ENCODE data around the gene EIF3K.
A peak's percentile ranks its signal among the peaks of the same experiment; 100 is the strongest.

Gene EIF3K

DNA sequence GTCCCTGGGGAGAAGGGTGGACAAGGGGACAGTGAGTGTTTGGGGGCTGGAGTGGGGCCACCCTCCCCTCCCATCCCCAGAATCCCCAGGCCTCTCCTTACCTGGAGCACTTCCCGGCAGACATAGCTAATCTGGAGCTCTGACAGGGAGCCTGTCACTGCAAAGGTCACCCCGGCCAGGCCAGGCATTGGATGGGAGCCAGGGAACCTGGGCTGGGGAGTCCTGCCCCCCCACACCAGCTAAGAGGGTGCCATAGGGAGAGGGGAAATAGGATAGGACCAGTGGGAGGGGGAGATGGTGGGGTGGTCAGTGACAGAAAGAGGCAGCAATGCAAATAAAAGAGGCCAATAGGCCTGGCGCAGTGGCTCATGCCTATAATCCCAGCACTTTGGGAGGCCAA, 4.7 kb upstream of the EIF3K start (continued):
- TF ChIP-seq ZNF121 (tag by site-specific recombination; IDR thresholded peaks at IDR 0.05) = no peak
- TF ChIP-seq, protein P1, sequence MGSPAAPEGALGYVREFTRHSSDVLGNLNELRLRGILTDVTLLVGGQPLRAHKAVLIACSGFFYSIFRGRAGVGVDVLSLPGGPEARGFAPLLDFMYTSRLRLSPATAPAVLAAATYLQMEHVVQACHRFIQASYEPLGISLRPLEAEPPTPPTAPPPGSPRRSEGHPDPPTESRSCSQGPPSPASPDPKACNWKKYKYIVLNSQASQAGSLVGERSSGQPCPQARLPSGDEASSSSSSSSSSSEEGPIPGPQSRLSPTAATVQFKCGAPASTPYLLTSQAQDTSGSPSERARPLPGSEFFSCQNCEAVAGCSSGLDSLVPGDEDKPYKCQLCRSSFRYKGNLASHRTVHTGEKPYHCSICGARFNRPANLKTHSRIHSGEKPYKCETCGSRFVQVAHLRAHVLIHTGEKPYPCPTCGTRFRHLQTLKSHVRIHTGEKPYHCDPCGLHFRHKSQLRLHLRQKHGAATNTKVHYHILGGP (tag by site-specific recombination; IDR thresholded peaks at IDR 0.05) = no peak
- TF ChIP-seq SP2 (tag by site-specific recombination; IDR thresholded peaks at IDR 0.05) = no peak
- TF ChIP-seq, protein P2, sequence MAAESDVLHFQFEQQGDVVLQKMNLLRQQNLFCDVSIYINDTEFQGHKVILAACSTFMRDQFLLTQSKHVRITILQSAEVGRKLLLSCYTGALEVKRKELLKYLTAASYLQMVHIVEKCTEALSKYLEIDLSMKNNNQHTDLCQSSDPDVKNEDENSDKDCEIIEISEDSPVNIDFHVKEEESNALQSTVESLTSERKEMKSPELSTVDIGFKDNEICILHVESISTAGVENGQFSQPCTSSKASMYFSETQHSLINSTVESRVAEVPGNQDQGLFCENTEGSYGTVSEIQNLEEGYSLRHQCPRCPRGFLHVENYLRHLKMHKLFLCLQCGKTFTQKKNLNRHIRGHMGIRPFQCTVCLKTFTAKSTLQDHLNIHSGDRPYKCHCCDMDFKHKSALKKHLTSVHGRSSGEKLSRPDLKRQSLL (tag by site-specific recombination; IDR thresholded peaks at IDR 0.05) = no peak
- TF ChIP-seq ZNF335 (tag by site-specific recombination; conservative IDR thresholded peaks at IDR 0.05) = no peak
- TF ChIP-seq ZNF624 (tag by site-specific recombination; IDR thresholded peaks at IDR 0.05) = no peak
- no peak for TF ChIP-seq ZNF830 (tag by site-specific recombination; IDR thresholded peaks at IDR 0.05; ENCODE audit: low read depth)

DNA sequence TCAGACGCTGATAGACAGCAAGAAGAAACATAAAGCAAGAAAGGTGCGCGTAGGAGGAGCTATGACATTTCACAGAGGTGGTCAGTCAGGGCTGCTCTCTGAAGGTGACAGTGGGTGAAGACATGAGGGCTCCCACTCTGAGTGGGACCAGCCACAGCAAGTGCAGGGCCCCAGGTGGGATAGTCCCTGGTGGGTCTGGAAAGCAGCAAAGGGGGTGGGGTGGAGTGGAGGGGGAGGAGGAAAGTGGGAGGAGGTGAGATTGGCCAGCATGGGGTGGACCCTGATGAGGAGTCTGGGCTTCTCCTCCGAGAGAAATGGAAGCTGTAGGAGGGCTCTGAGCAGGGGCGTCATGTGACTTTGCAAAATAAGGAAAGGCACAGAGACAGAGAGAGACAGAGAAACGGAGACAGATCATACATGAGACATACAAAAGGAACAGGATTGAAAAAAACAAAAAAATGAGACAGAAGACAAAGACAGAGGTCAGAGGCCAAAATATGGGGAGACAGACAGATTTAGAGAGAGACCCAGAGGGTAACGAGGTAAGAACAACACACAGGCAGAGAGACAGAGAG, 3.9 kb upstream of the EIF3K start:
- peaks cover 1 to 6% of the 10 kb centered on the region in 2 experiments for H3K36me3 ChIP-seq (ENCODE audit: control insufficient read depth in 2 of 2, insufficient read depth in 1 of 2, low read length in 2 of 2)
- ChIA-PET CTCF (interaction anchor here (1.6 kb wide), 1 partner anchor 70 kb away, joined by 4 read pairs; no protein-coding TSS in a partner anchor), POLR2A (interaction anchor here (0.7 to 2.6 kb wide), 2 partner anchors 19 to 43 kb away, joined by 8 to 11 read pairs; no protein-coding TSS in a partner anchor)
- H3K4me1 ChIP-seq (ENCODE audit: control insufficient read depth, insufficient read depth, low read length) = peaks cover 13% of the 10 kb centered on the region
- no peaks in the 10 kb centered on the region for H3K9me3 ChIP-seq (ENCODE audit: control insufficient read depth, insufficient read depth, low read depth, low read length)
- no peak overlapping the region for H3K27ac ChIP-seq (ENCODE audit: extremely low read depth, low read depth, low read length)
- no peak overlapping the region for H3K4me3 ChIP-seq (ENCODE audit: low read depth, low read length)
- TF ChIP-seq ZNF16 (tag by site-specific recombination; IDR thresholded peaks at IDR 0.05; ENCODE audit: low read depth) (no peak), MYNN (tag by site-specific recombination; IDR thresholded peaks at IDR 0.05; ENCODE audit: borderline replicate concordance) (no peak), ZNF664 (tag by site-specific recombination; IDR thresholded peaks at IDR 0.05) (no peak), ZFHX2 (tag by site-specific recombination; conservative IDR thresholded peaks at IDR 0.05) (peak; percentile 80), EGR2 (tag by site-specific recombination; IDR thresholded peaks at IDR 0.05; ENCODE audit: low read depth) (peak; percentile 96), ZNF354C (tag by site-specific recombination; IDR thresholded peaks at IDR 0.05; ENCODE audit: borderline replicate concordance, low read depth) (no peak), ZNF214 (tag by site-specific recombination; IDR thresholded peaks at IDR 0.05; ENCODE audit: borderline replicate concordance) (no peak), ZNF133 (tag by site-specific recombination; IDR thresholded peaks at IDR 0.05) (no peak), ZNF155 (tag by site-specific recombination; IDR thresholded peaks at IDR 0.05) (no peak), ZNF624 (tag by site-specific recombination; IDR thresholded peaks at IDR 0.05) (no peak), ZSCAN16 (tag by site-specific recombination; IDR thresholded peaks at IDR 0.05) (no peak), BCL11B (tag by site-specific recombination; IDR thresholded peaks at IDR 0.05; ENCODE audit: low read depth) (no peak), ZNF677 (tag by site-specific recombination; IDR thresholded peaks at IDR 0.05) (no peak), ZIC2 (tag by site-specific recombination; IDR thresholded peaks at IDR 0.05) (peak; percentile 44), ZNF366 (tag by site-specific recombination; conservative IDR thresholded peaks at IDR 0.05) (0 out of 2 replicates have a peak, but pooled peaks have one; percentile 15), ZNF785 (tag by site-specific recombination; IDR thresholded peaks at IDR 0.05) (no peak), ZNF146 (tag by site-specific recombination; IDR thresholded peaks at IDR 0.05) (no peak), ZNF501 (tag by site-specific recombination; IDR thresholded peaks at IDR 0.05) (no peak)
- TF ChIP-seq, protein P3, sequence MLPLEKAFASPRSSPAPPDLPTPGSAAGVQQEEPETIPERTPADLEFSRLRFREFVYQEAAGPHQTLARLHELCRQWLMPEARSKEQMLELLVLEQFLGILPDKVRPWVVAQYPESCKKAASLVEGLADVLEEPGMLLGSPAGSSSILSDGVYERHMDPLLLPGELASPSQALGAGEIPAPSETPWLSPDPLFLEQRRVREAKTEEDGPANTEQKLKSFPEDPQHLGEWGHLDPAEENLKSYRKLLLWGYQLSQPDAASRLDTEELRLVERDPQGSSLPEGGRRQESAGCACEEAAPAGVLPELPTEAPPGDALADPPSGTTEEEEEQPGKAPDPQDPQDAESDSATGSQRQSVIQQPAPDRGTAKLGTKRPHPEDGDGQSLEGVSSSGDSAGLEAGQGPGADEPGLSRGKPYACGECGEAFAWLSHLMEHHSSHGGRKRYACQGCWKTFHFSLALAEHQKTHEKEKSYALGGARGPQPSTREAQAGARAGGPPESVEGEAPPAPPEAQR (tag by site-specific recombination; IDR thresholded peaks at IDR 0.05) = no peak
- TF ChIP-seq, protein P4, sequence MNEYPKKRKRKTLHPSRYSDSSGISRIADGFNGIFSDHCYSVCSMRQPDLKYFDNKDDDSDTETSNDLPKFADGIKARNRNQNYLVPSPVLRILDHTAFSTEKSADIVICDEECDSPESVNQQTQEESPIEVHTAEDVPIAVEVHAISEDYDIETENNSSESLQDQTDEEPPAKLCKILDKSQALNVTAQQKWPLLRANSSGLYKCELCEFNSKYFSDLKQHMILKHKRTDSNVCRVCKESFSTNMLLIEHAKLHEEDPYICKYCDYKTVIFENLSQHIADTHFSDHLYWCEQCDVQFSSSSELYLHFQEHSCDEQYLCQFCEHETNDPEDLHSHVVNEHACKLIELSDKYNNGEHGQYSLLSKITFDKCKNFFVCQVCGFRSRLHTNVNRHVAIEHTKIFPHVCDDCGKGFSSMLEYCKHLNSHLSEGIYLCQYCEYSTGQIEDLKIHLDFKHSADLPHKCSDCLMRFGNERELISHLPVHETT (tag by site-specific recombination; IDR thresholded peaks at IDR 0.05) = no peak
- TF ChIP-seq, protein P5, sequence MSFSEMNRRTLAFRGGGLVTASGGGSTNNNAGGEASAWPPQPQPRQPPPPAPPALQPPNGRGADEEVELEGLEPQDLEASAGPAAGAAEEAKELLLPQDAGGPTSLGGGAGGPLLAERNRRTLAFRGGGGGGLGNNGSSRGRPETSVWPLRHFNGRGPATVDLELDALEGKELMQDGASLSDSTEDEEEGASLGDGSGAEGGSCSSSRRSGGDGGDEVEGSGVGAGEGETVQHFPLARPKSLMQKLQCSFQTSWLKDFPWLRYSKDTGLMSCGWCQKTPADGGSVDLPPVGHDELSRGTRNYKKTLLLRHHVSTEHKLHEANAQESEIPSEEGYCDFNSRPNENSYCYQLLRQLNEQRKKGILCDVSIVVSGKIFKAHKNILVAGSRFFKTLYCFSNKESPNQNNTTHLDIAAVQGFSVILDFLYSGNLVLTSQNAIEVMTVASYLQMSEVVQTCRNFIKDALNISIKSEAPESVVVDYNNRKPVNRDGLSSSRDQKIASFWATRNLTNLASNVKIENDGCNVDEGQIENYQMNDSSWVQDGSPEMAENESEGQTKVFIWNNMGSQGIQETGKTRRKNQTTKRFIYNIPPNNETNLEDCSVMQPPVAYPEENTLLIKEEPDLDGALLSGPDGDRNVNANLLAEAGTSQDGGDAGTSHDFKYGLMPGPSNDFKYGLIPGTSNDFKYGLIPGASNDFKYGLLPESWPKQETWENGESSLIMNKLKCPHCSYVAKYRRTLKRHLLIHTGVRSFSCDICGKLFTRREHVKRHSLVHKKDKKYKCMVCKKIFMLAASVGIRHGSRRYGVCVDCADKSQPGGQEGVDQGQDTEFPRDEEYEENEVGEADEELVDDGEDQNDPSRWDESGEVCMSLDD (tag by site-specific recombination; IDR thresholded peaks at IDR 0.05) = 0 out of 2 replicates have a peak, but pooled peaks have one; percentile 12
- TF ChIP-seq, protein P6, sequence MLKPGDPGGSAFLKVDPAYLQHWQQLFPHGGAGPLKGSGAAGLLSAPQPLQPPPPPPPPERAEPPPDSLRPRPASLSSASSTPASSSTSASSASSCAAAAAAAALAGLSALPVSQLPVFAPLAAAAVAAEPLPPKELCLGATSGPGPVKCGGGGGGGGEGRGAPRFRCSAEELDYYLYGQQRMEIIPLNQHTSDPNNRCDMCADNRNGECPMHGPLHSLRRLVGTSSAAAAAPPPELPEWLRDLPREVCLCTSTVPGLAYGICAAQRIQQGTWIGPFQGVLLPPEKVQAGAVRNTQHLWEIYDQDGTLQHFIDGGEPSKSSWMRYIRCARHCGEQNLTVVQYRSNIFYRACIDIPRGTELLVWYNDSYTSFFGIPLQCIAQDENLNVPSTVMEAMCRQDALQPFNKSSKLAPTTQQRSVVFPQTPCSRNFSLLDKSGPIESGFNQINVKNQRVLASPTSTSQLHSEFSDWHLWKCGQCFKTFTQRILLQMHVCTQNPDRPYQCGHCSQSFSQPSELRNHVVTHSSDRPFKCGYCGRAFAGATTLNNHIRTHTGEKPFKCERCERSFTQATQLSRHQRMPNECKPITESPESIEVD (tag by site-specific recombination; IDR thresholded peaks at IDR 0.05) = no peak

Measured in HEK293 (cell line).